Loucy (cell line): ENCODE measurements around the gene PITX3.

Source experiments
- H2AFZ ChIP-seq: fragments of 200-600 bp; sonication (generic); 2 replicates; pipeline ENCODE4 v1.6.0; 2016; ENCODE audit warnings: antibody characterized with exemption, mild to moderate bottlenecking, low read length, moderate library complexity
- H3F3A ChIP-seq: fragments of 200-600 bp; 2 replicates; pipeline ENCODE4 v1.6.0; 2016; ENCODE audit warnings: antibody characterized with exemption, low read depth, mild to moderate bottlenecking
- H3K27me3 ChIP-seq: fragments of 200-600 bp; sonication (generic); 2 replicates; pipeline ENCODE4 v1.6.1; 2014; ENCODE audit warnings: low read length, mild to moderate bottlenecking; ENCODE audit not compliant: insufficient read depth, poor library complexity, severe bottlenecking
- H3K36me3 ChIP-seq: fragments of 200-600 bp; sonication (generic); 2 replicates; pipeline ENCODE4 v1.6.1; 2016; ENCODE audit warnings: low read length; ENCODE audit not compliant: insufficient read depth
- H3K4me1 ChIP-seq: fragments of 200-600 bp; sonication (generic); 2 replicates; pipeline ENCODE4 v1.5.1; 2014; ENCODE audit warnings: low read length, mild to moderate bottlenecking; ENCODE audit not compliant: insufficient read depth, poor library complexity, severe bottlenecking
- H3K4me2 ChIP-seq: fragments of 200-600 bp; sonication (generic); 2 replicates; pipeline ENCODE4 v1.6.0; 2014; ENCODE audit warnings: antibody characterized with exemption, low read length, low read depth, mild to moderate bottlenecking; ENCODE audit not compliant: poor library complexity, severe bottlenecking
- H3K4me3 ChIP-seq: fragments of 200-600 bp; sonication (generic); 2 replicates; pipeline ENCODE4 v1.5.1; 2014; ENCODE audit warnings: low read length, mild to moderate bottlenecking, mixed read lengths; ENCODE audit not compliant: poor library complexity, severe bottlenecking
- H3K79me2 ChIP-seq: fragments of 200-600 bp; sonication (generic); 2 replicates; pipeline ENCODE4 v1.6.1; 2014; ENCODE audit warnings: low read length; ENCODE audit not compliant: insufficient read depth
- H3K9ac ChIP-seq: fragments of 200-600 bp; sonication (generic); 2 replicates; pipeline ENCODE4 v1.6.0; 2014; ENCODE audit warnings: mild to moderate bottlenecking, low read depth, low read length, moderate library complexity; ENCODE audit not compliant: poor library complexity, severe bottlenecking
- H3K9me2 ChIP-seq: fragments of 200-600 bp; sonication (generic); replicated peaks from 2 replicates; pipeline ENCODE4 v1.6.1; 2016; ENCODE audit warnings: low read depth, low read length, mixed read lengths
- H3K9me3 ChIP-seq: fragments of 200-600 bp; sonication (generic); 2 replicates; pipeline ENCODE4 v1.6.1; 2014; ENCODE audit warnings: mild to moderate bottlenecking, antibody characterized with exemption, low read length, low read depth; ENCODE audit not compliant: insufficient read depth
- H4K20me1 ChIP-seq: fragments of 200-600 bp; sonication (generic); 2 replicates; pipeline ENCODE4 v1.6.0; 2014; ENCODE audit warnings: antibody characterized with exemption, low read length, mild to moderate bottlenecking; ENCODE audit not compliant: insufficient read depth, poor library complexity, severe bottlenecking
- CTCF ChIP-seq: fragments of 200-600 bp; sonication (generic); conservative IDR thresholded peaks from 2 replicates; pipeline ENCODE4 v1.5.1; 2014; ENCODE audit warnings: mild to moderate bottlenecking, antibody characterized with exemption, low read length
- EZH2phosphoT487 ChIP-seq: fragments of 200-600 bp; IDR thresholded peaks from 2 replicates; pipeline ENCODE4 v1.6.1; 2018; ENCODE audit warnings: antibody characterized with exemption, mild to moderate bottlenecking, moderate library complexity, borderline replicate concordance

PITX3 gene

GRCh38 chr10:102230264-102230860, 10.9 kb downstream of the PITX3 start:
- H3K4me1 ChIP-seq, result peaks cover 11% of the 10 kb centered on the region
- H3K9me3 ChIP-seq, result no peaks in the 10 kb centered on the region
- TF ChIP-seq CTCF, result no peak
- TF ChIP-seq EZH2phosphoT487, result no peak
- no peaks in the 10 kb centered on the region for H3K9me2 ChIP-seq
- H2AFZ ChIP-seq, result no peak overlapping the region
- H4K20me1 ChIP-seq, result no peaks in the 10 kb centered on the region
- no peaks in the 10 kb centered on the region for H3K27me3 ChIP-seq
- no peaks in the 10 kb centered on the region for H3K79me2 ChIP-seq
- peak overlapping the region; percentile 22 for H3K4me2 ChIP-seq
- H3K4me3 ChIP-seq, result no peak overlapping the region
- no peaks in the 10 kb centered on the region for H3K36me3 ChIP-seq
- no peaks in the 10 kb centered on the region for H3F3A ChIP-seq
- no peak overlapping the region for H3K9ac ChIP-seq

GRCh38 chr10:102229810-102230263, 11.5 kb downstream of the PITX3 start:
- no peak overlapping the region for H3K4me3 ChIP-seq
- no peaks in the 10 kb centered on the region for H3K27me3 ChIP-seq
- H3K9ac ChIP-seq, result no peak overlapping the region
- no peaks in the 10 kb centered on the region for H3F3A ChIP-seq
- H4K20me1 ChIP-seq, result no peaks in the 10 kb centered on the region
- H3K9me3 ChIP-seq, result no peaks in the 10 kb centered on the region
- H3K4me1 ChIP-seq, result peaks cover 14% of the 10 kb centered on the region
- H3K36me3 ChIP-seq, result no peaks in the 10 kb centered on the region
- no peak overlapping the region for H2AFZ ChIP-seq
- peak overlapping the region; percentile 22 for H3K4me2 ChIP-seq
- TF ChIP-seq EZH2phosphoT487 (no peak), CTCF (peak; percentile 86)
- H3K9me2 ChIP-seq, result no peaks in the 10 kb centered on the region
- H3K79me2 ChIP-seq, result no peaks in the 10 kb centered on the region

- Histone ChIP-seq H2AFZ (no peak overlapping the region), H3F3A (no peaks in the 10 kb centered on the region), H3K27me3 (no peaks in the 10 kb centered on the region), H3K4me1 (peaks cover 14% of the 10 kb centered on the region), H3K79me2 (no peaks in the 10 kb centered on the region), H3K36me3 (no peaks in the 10 kb centered on the region), H3K4me2 (no peak overlapping the region), H3K9ac (no peak overlapping the region), H3K9me3 (no peaks in the 10 kb centered on the region), H4K20me1 (no peaks in the 10 kb centered on the region), H3K9me2 (no peaks in the 10 kb centered on the region), H3K4me3 (no peak overlapping the region)
- TF ChIP-seq EZH2phosphoT487 (no peak), CTCF (no peak)
Measured at GRCh38 chr10:102227050-102227449, 14.3 kb downstream of the PITX3 start.
